Progenitor cell of endocrine pancreas (in vitro differentiated cells): Measurements from ENCODE around the gene CEP112. TPM values are rescaled to one million over a fixed set of nuclear protein-coding genes. Genes with fewer than 3 reads are reported as not detected.

Experiments
- DNase-seq: peaks from one replicate; pipeline ENCODE4 v3.0.0; 2021; ENCODE audit warnings: low spot score; ENCODE audit not compliant: unreplicated experiment
- H3K27ac Mint-ChIP-seq: 2 replicates; pipeline ENCODE4 v1.8.0; 2021; ENCODE audit warnings: mild to moderate bottlenecking, moderate library complexity, mixed read lengths
- H3K27me3 Mint-ChIP-seq: 2 replicates; pipeline ENCODE4 v1.8.0; 2021; ENCODE audit warnings: mixed read lengths
- H3K36me3 Mint-ChIP-seq: 2 replicates; pipeline ENCODE4 v1.8.0; 2022; ENCODE audit warnings: mixed read lengths; ENCODE audit not compliant: insufficient read depth
- H3K4me1 Mint-ChIP-seq: 2 replicates; pipeline ENCODE4 v1.8.0; 2021; ENCODE audit warnings: low read depth, mixed read lengths
- H3K4me3 Mint-ChIP-seq: 2 replicates; pipeline ENCODE4 v1.8.0; 2021; ENCODE audit warnings: low read depth, mild to moderate bottlenecking, moderate library complexity, mixed read lengths
- H3K9me3 Mint-ChIP-seq: 2 replicates; pipeline ENCODE4 v1.8.0; 2021; ENCODE audit warnings: low read depth, mixed read lengths
- total RNA-seq: library from RNA; stranded (reverse); gene quantifications from 2 replicates; pipeline ENCODE4 v1.2.1, GENCODE V29; 2021
- TF ChIP-seq, protein P1 (sequence below): fragments of 200-600 bp; sonication (generic); IDR thresholded peaks from one replicate; pipeline ENCODE4 v1.5.0; 2021; ENCODE audit warnings: antibody characterized with exemption, mild to moderate bottlenecking; ENCODE audit not compliant: unreplicated experiment

The CEP112 gene
- total RNA-seq, 1 donor from 2014 or later, result 24.3 TPM

DNA sequence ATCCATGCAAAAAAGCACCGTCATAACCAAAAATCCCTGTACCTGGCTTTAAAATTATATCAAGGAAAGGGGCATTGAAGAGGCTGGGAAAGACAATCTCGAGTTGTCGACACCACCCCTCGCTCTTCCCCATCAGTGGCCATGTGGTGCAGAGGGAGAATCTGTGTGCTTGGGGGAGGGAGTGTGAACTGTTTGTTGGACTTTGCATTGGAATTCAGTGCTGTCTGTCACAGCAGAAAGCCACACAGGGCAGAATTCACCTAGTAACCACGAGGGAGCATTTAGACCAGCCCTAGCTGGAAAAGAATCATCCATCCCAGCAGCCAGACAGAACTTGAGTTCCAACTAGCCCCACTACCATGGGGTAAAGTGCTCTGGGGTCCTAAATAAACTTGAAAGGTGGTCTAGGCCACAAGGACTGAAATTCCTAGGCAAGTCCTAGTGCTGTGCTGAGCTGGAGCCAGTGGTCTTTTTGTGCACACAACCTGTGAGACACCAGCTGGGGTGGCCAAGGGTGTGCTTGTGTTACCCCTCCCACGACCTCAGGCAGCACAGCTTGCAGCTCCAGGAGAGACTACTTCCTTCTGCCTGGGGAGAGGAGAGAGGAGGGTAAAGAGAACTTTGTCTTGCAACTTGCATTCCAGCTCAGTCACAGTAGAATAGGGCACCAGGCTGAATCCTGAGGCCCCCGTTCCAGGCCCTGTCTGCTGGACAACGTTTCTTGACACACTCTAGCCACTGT lies 11.5 kb upstream of the CEP112 start:
- no peak for DNase-seq
- H3K9me3 Mint-ChIP-seq, result peaks cover 6% of the 10 kb centered on the region
- TF ChIP-seq, protein P1, sequence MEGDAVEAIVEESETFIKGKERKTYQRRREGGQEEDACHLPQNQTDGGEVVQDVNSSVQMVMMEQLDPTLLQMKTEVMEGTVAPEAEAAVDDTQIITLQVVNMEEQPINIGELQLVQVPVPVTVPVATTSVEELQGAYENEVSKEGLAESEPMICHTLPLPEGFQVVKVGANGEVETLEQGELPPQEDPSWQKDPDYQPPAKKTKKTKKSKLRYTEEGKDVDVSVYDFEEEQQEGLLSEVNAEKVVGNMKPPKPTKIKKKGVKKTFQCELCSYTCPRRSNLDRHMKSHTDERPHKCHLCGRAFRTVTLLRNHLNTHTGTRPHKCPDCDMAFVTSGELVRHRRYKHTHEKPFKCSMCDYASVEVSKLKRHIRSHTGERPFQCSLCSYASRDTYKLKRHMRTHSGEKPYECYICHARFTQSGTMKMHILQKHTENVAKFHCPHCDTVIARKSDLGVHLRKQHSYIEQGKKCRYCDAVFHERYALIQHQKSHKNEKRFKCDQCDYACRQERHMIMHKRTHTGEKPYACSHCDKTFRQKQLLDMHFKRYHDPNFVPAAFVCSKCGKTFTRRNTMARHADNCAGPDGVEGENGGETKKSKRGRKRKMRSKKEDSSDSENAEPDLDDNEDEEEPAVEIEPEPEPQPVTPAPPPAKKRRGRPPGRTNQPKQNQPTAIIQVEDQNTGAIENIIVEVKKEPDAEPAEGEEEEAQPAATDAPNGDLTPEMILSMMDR, result no peak
- no peaks in the 10 kb centered on the region for H3K36me3 Mint-ChIP-seq
- H3K27me3 Mint-ChIP-seq, result no peaks in the 10 kb centered on the region
- no peak overlapping the region for H3K4me3 Mint-ChIP-seq
- H3K27ac Mint-ChIP-seq, result no peak overlapping the region
- H3K4me1 Mint-ChIP-seq, result peaks cover 5% of the 10 kb centered on the region

DNA sequence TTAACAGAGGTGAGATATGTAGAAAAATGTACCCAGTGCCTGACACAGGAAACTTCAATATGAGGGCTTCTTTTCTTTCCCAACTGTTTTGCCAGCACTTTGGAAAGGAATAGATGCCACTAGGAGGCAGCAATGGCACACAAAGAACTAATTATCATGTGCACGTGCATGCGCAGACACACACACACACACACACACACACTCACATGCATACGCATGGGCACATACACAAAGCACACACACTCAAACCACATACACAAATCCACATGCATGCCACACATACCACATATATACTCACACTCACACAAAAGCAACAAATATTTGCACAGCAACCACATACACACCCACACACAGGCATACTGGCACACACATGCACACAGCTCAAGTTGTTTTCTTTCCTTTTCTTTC lies 8.8 kb upstream of the CEP112 start:
- Mint-ChIP-seq H3K36me3 (no peaks in the 10 kb centered on the region), H3K4me3 (no peak overlapping the region), H3K27ac (peak overlapping the region; percentile 71), H3K27me3 (no peaks in the 10 kb centered on the region), H3K9me3 (no peaks in the 10 kb centered on the region), H3K4me1 (peaks cover 5% of the 10 kb centered on the region)
- TF ChIP-seq, protein P1, result peak; percentile 68
- DNase-seq, result peak; percentile 18

DNA sequence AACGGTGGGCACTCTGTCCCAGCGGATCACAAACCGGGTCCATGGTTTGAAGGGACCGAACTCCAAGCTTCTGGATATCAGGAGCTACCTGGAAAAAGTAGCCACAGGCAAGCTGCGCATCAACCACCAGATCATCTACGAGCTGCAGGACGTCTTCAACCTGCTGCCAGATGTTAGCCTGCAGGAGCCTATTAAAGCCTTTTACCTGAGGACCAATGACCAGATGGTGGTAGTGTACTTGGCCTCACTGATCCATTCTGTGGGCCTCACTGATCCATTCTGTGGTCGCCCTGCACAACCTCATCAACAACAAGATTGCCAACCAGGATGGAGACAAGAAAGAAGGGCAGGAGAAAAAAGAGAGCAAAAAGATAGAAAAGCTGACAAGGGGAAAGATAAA lies 6.3 kb upstream of the CEP112 start:
- no peak for DNase-seq
- Mint-ChIP-seq H3K36me3 (no peaks in the 10 kb centered on the region), H3K27me3 (no peaks in the 10 kb centered on the region), H3K4me1 (peaks cover 5% of the 10 kb centered on the region), H3K27ac (no peak overlapping the region), H3K9me3 (no peaks in the 10 kb centered on the region), H3K4me3 (no peak overlapping the region)
- TF ChIP-seq, protein P1, result no peak

DNA sequence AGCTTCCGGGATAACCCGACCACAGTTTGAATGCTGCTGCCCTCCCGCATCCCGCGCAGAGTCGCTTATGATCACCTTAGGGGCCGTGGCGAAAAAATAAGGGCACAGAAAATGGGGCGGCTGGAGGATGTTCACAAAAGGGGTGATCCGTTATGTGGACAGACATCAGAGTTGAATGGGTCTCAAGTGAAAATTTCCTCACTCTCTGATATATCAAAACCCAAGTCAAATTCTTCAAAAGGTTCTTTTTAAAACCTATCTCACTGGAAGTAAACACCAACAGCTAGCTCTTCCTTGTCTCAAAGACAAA lies 400 bp upstream of the CEP112 start:
- Mint-ChIP-seq H3K27me3 (no peaks in the 10 kb centered on the region), H3K4me3 (peak overlapping the region; percentile 89), H3K27ac (peak overlapping the region; percentile 14), H3K9me3 (no peaks in the 10 kb centered on the region), H3K4me1 (peaks cover 11% of the 10 kb centered on the region), H3K36me3 (no peaks in the 10 kb centered on the region)
- DNase-seq, result no peak
- TF ChIP-seq, protein P1, result no peak

DNA sequence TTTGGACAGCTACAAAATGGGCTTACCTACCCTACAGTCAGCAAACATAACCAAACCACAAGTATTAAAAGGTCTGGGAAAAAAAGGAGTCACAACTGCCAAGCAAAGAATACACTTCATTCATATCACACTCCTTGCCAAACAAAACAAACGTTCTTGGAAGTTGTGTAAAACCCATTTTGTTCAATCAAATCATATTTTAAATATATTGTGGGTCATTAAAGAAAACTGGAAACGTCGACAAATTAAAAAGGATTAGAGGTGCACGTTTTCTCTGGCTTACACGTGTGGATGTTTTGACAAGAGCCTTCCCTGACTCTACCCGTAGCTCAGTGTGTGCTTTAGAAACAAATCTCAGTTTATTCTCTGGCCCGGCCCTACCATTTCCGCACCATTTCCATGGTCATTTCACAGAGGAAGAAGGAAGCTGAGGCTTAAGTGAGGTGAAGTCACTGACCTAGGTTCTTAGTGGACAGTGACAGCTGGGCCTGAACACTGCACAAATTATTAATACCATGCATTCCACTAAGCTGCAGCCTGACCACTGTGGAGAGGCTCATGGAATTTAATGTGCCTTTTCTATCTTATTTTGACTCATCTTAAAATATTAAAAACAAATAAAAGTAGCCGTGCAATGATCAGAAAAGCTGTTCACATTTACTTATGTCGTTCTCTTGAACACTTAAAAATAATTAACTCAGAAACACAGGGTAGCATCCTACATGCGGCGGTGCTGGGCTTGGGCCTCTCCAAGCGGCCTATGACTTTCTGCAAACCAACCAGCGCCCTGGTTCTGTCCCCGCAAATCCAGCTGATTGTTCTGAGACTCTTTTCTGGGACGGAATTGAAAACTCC lies 968 bp downstream of the CEP112 start:
- H3K9me3 Mint-ChIP-seq, result no peaks in the 10 kb centered on the region
- peak overlapping the region; percentile 93 for H3K27ac Mint-ChIP-seq
- peaks cover 11% of the 10 kb centered on the region for H3K4me1 Mint-ChIP-seq
- DNase-seq, result no peak
- H3K27me3 Mint-ChIP-seq, result no peaks in the 10 kb centered on the region
- TF ChIP-seq, protein P1, result no peak
- no peaks in the 10 kb centered on the region for H3K36me3 Mint-ChIP-seq
- H3K4me3 Mint-ChIP-seq, result peak overlapping the region; percentile 89
